Common myeloid progenitor, CD34-positive (primary cell): ENCODE data around the gene AXDND1.
"Not testable (repeated sequence)": the region's sequence is repeated elsewhere in the genome, so short reads cannot be mapped to it uniquely, and the experiment has no call there.

ENCODE experiments used
- CTCF ChIA-PET: fragments of 350-600 bp; sonication (Branson Sonifier 250); formaldehyde crosslinking; loops from one replicate; lab custom pipeline; 2021; ENCODE audit warnings: antibody characterized with exemption; lab: Charles Lee
- POLR2A ChIA-PET: fragments of 350-600 bp; sonication (Branson Sonifier 250); formaldehyde crosslinking; loops from one replicate; lab custom pipeline; 2021; ENCODE audit warnings: antibody characterized with exemption; lab: Charles Lee
- DNase-seq, 3 donors: peaks; one replicate each; pipeline versions ENCODE4 v3.0.0 to v3.0.0-alpha.2; 2013
- H3K27ac ChIP-seq, 2 experiments: 1 replicate in 1 of 2; 2 replicates in 1 of 2; pipeline ENCODE4 v1.7.0; 2013; ENCODE audit warnings: inconsistent platforms in 2 of 2, low read length in 2 of 2, mild to moderate bottlenecking in 2 of 2, low read depth in 1 of 2, moderate library complexity in 1 of 2; ENCODE audit not compliant: severe bottlenecking in 2 of 2, insufficient read depth in 1 of 2, poor library complexity in 1 of 2
- H3K27me3 ChIP-seq, 5 experiments: replicated peaks in 2 of 5; 1 replicate in 3 of 5; 2 replicates in 2 of 5; pipeline versions ENCODE4 v1.6.1 to v1.7.0; 2013; ENCODE audit warnings: low read length in 4 of 5, mild to moderate bottlenecking in 2 of 5, moderate library complexity in 2 of 5, inconsistent platforms in 1 of 5; ENCODE audit not compliant: insufficient read depth in 5 of 5, control insufficient read depth in 4 of 5
- H3K36me3 ChIP-seq, 4 experiments: 1 replicate in 2 of 4; 2 replicates in 2 of 4; pipeline versions ENCODE4 v1.6.1 to v1.7.0; 2013; ENCODE audit warnings: low read length in 3 of 4, control low read depth in 1 of 4, mild to moderate bottlenecking in 1 of 4; ENCODE audit not compliant: control insufficient read depth in 4 of 4, insufficient read depth in 4 of 4
- H3K4me1 ChIP-seq, 4 experiments: 1 replicate in 3 of 4; 2 replicates in 1 of 4; pipeline versions ENCODE4 v1.6.1 to v1.7.1; 2013; ENCODE audit warnings: low read length in 3 of 4, mild to moderate bottlenecking in 3 of 4, control low read depth in 1 of 4, inconsistent platforms in 1 of 4, moderate library complexity in 1 of 4; ENCODE audit not compliant: control insufficient read depth in 4 of 4, insufficient read depth in 4 of 4; ENCODE audit errors: control extremely low read depth in 1 of 4
- H3K4me3 ChIP-seq, 7 experiments: 1 replicate in 4 of 7; 2 replicates in 3 of 7; pipeline versions ENCODE4 v1.5.1 to v1.7.0; 2013; ENCODE audit warnings: mild to moderate bottlenecking in 7 of 7, low read length in 6 of 7, moderate library complexity in 6 of 7, inconsistent platforms in 2 of 7, low read depth in 2 of 7, control low read depth in 1 of 7; ENCODE audit not compliant: insufficient read depth in 4 of 7, control insufficient read depth in 1 of 7; ENCODE audit errors: extremely low read depth in 1 of 7
- H3K9me3 ChIP-seq, 5 experiments: 1 replicate in 4 of 5; 2 replicates in 1 of 5; pipeline versions ENCODE4 v1.6.1 to v1.7.1; 2013; ENCODE audit warnings: low read length in 4 of 5, mild to moderate bottlenecking in 2 of 5, inconsistent platforms in 1 of 5, low read depth in 1 of 5, moderate library complexity in 1 of 5; ENCODE audit not compliant: control insufficient read depth in 4 of 5, insufficient read depth in 2 of 5; ENCODE audit errors: control extremely low read depth in 1 of 5
- WGBS: methylation state at CpG from one replicate; pipeline ENCODE4 v1.1.5; 2013; ENCODE audit not compliant: insufficient coverage; 5-methylcytosine and 5-hydroxymethylcytosine counted together

AXDND1 gene

GRCh38 chr1:179340918-179341317 lies 24.9 kb upstream of the AXDND1 start:
- Histone ChIP-seq H3K9me3 (no peaks in the 10 kb centered on the region), H3K4me3 (no peak overlapping the region), H3K27ac (no peak overlapping the region), H3K4me1 (no peaks in the 10 kb centered on the region), H3K27me3 (no peaks in the 10 kb centered on the region), H3K36me3 (peaks cover 7 to 39% (median 25%) of the 10 kb centered on the region in 4 experiments)
- WGBS, result 100% methylated on average over 1 of the region's 5 CpGs
- POLR2A ChIA-PET, result no interaction called here
- CTCF ChIA-PET, result no interaction called here
- DNase-seq, result no peak

- Histone ChIP-seq H3K4me1 (no peaks in the 10 kb centered on the region), H3K36me3 (peaks cover 11 to 44% (median 27%) of the 10 kb centered on the region in 4 experiments), H3K27ac (no peak overlapping the region), H3K9me3 (no peaks in the 10 kb centered on the region), H3K4me3 (no peak overlapping the region), H3K27me3 (no peaks in the 10 kb centered on the region)
- no CpG with 5 or more reads among the region's 4 CpGs for WGBS
- no peak for DNase-seq
- CTCF ChIA-PET, result interaction anchor here (0.6 kb wide), 1 partner anchor 226 kb away, joined by 3 read pairs; no protein-coding TSS in a partner anchor
- POLR2A ChIA-PET, result no interaction called here
Measured at GRCh38 chr1:179341943-179342547, 23.7 kb upstream of the AXDND1 start.

- Histone ChIP-seq H3K4me1 (no peaks in the 10 kb centered on the region), H3K4me3 (no peak overlapping the region), H3K36me3 (peaks cover 11 to 45% (median 27%) of the 10 kb centered on the region in 4 experiments), H3K9me3 (no peaks in the 10 kb centered on the region), H3K27me3 (no peaks in the 10 kb centered on the region), H3K27ac (no peak overlapping the region)
- ChIA-PET CTCF (no interaction called here), POLR2A (no interaction called here)
- WGBS, result 94% methylated on average over 2 of the region's 4 CpGs
- DNase-seq, result no peak
Measured at GRCh38 chr1:179342740-179343404, 22.9 kb upstream of the AXDND1 start.

- no peaks in the 10 kb centered on the region for H3K9me3 ChIP-seq
- no peak for DNase-seq
- ChIA-PET POLR2A (no interaction called here), CTCF (no interaction called here)
- H3K27ac ChIP-seq, result no peak overlapping the region
- no peak overlapping the region for H3K4me3 ChIP-seq
- 98% methylated on average over 3 of the region's 3 CpGs for WGBS
- no peaks in the 10 kb centered on the region for H3K4me1 ChIP-seq
- H3K36me3 ChIP-seq, result peaks cover 13 to 47% (median 22%) of the 10 kb centered on the region in 4 experiments
- H3K27me3 ChIP-seq, result no peaks in the 10 kb centered on the region
Measured at GRCh38 chr1:179351281-179351680, 14.5 kb upstream of the AXDND1 start.

- no CpG with 5 or more reads among the region's 2 CpGs for WGBS
- ChIA-PET CTCF (interaction anchor here (0.7 kb wide), 1 partner anchor 1406 kb away, joined by 3 read pairs; no protein-coding TSS in a partner anchor), POLR2A (no interaction called here)
- DNase-seq, result no peak
- H3K27ac ChIP-seq, result no peak overlapping the region
- no peak overlapping the region for H3K4me3 ChIP-seq
- H3K9me3 ChIP-seq, result no peaks in the 10 kb centered on the region
- H3K4me1 ChIP-seq, result no peaks in the 10 kb centered on the region
- no peaks in the 10 kb centered on the region for H3K27me3 ChIP-seq
- peaks cover 12 to 44% (median 18%) of the 10 kb centered on the region in 4 experiments for H3K36me3 ChIP-seq
Measured at GRCh38 chr1:179352236-179352635, 13.5 kb upstream of the AXDND1 start.

GRCh38 chr1:179353546-179353945 lies 12.2 kb upstream of the AXDND1 start:
- H3K27ac ChIP-seq, result no peak overlapping the region
- POLR2A ChIA-PET, result no interaction called here
- DNase-seq, result no peak

GRCh38 chr1:179361631-179362030 lies 4.1 kb upstream of the AXDND1 start:
- WGBS, result 80% methylated on average over 1 of the region's 2 CpGs
- CTCF ChIA-PET, POLR2A ChIA-PET: not testable (repeated sequence)

More at GRCh38 chr1:179353546-179353945, 12.2 kb upstream of the AXDND1 start:
- Histone ChIP-seq H3K4me1 (no peaks in the 10 kb centered on the region), H3K9me3 (no peaks in the 10 kb centered on the region), H3K4me3 (no peak overlapping the region), H3K27me3 (no peaks in the 10 kb centered on the region), H3K36me3 (peaks cover 8 to 35% (median 17%) of the 10 kb centered on the region in 4 experiments)
- CTCF ChIA-PET, result interaction anchor here (0.7 kb wide), 1 partner anchor 456 kb away, joined by 3 read pairs; no protein-coding TSS in a partner anchor
- 100% methylated on average over 5 of the region's 5 CpGs for WGBS

More at GRCh38 chr1:179361631-179362030, 4.1 kb upstream of the AXDND1 start:
- not testable (repeated sequence) for H3K27me3 ChIP-seq, H3K9me3 ChIP-seq, H3K36me3 ChIP-seq, DNase-seq, H3K27ac ChIP-seq, H3K4me3 ChIP-seq
- peaks cover 2 to 12% (median 7%) of the 10 kb centered on the region in 4 experiments for H3K4me1 ChIP-seq
